UCSD-AML1 (cell line): ENCODE results near the gene ZDHHC22.

Source experiments
- DNase-seq: peaks from one replicate; lab custom pipeline; 2025; ENCODE audit not compliant: unreplicated experiment; lab: John Stamatoyannopoulos, UW

The ZDHHC22 gene

DNA sequence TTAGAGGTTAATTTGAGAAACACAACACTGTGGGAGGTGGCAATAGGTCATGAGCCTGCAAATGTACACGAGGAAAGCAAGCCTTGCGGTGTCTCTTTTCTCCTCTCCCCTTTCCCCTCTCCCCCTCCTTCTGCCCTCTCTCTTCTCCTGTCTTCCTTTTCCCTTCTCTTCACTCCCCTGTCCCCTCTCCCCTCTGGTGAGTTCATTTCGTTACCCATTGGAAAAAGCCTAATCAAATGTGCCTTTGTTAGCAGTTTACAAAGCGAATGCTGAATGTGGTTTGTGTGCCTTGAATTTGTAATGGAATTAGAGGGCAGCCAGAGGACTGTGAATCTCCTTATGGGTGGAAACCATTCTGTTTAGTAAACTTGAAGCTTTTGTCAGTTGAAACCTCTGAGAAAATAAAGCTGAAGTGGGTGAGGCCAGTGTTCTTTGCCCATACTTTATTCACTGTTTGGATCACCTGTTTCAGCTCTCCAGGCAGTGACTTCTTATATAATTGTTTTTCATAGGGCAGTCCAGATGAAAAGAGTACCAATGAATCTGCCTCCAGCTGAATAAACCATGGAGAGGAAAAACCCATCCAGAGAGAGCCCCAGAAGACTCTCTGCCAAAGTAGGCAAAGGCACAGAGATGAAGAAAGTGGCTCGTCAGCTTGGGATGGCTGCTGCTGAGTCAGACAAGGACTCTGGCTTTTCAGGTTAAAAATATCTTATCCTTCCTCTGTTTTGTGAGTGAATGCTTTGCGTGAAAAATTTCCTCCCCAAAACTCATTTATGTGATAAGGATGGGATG lies 36.2 kb downstream of the ZDHHC22 start:
- DNase-seq = no peak

DNA sequence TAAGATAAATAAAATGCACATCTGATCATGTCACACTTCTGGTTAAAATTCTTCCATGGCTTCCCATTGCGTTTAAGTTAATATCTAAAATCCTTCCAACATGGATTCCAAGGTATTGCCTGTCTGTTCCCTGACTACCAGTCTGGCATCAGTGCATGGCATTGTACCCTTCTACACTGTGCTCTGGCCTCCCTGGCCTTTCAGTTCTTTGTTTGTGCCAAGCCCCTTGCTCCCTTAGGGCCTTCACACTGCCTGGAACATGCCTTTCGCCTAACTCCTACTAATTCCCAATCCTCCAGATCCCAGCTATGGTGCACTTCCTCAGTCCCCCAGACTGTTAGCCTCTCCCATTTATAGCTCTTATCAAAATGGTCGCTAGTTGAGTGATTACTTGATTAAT lies 37.2 kb downstream of the ZDHHC22 start:
- DNase-seq = no peak

DNA sequence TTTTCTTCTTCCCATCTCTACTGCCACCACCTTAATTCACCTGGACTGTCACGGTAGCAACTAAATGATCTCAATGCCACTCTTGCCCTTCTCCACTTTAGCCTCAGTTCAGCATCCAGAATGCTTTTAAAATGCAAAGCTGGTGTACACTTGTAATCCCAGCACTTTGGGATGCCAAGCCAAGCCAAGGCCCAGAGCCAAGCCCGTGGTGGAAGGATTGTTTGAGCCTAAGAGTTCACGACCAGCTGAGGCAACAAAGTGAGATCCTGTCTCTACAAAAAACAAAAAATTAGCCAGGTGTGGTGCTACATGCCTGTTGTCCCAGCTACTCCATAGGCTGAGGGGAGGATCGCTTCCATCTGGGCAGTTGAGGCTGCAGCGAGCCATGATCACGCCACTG lies 37.6 kb downstream of the ZDHHC22 start:
- DNase-seq = no peak

DNA sequence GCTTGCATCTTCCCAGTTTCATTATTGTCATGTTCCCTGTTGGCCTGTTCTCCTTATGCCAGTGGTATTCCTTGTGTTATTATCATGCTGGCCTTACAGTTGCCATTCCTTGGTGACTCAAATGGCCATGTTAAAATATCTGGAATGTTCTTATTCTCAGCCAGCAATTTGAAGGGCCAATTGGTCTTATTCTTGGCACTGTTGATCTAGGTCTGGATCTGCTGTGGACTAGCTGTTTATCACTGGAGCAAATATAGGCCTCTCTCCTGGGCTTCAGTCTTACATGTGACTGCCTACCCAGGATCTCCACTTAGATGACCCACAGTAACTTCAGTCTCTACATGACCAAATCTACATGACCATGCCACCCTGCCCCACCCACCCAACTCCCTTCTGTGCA lies 38.1 kb downstream of the ZDHHC22 start:
- no peak for DNase-seq

DNA sequence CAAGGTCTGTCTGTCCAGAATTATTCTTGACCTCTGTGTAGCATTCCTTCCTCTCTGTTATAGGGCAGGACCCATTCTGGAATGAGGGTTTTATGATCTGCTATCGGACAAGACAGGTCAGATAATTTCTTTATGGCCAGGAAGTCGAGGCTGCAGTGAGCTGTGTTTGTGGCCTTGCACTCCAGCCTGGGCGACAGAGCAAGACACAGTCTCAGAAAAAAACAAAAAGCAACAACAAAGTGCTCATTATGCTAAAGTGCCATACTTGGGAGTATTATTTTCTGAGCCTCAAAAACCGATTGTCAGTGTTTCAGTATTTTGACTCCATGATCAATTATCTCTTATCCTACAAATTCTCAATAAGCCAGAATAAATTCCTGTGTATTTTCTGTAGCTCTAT lies 39.4 kb downstream of the ZDHHC22 start:
- no peak for DNase-seq

DNA sequence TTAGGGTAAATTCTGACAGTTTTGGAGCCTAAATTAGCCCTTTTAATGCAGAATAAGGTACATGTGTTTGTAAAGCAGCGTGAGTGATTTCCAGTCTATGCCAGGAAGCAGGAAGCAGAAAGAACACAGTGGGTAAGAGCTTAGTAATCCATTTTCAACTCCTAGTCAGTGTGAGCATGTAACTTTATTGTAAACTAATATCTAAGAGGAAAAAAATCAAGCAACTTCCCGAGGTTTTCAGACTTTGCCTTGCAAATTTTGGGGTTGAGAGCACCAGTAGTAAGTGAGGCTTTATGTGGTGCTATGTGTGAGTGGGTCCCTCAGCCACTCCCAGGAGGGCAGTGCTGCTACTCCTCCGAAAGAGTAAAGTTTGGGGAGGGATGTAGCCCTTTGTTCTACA lies 40.6 kb downstream of the ZDHHC22 start:
- no peak for DNase-seq

DNA sequence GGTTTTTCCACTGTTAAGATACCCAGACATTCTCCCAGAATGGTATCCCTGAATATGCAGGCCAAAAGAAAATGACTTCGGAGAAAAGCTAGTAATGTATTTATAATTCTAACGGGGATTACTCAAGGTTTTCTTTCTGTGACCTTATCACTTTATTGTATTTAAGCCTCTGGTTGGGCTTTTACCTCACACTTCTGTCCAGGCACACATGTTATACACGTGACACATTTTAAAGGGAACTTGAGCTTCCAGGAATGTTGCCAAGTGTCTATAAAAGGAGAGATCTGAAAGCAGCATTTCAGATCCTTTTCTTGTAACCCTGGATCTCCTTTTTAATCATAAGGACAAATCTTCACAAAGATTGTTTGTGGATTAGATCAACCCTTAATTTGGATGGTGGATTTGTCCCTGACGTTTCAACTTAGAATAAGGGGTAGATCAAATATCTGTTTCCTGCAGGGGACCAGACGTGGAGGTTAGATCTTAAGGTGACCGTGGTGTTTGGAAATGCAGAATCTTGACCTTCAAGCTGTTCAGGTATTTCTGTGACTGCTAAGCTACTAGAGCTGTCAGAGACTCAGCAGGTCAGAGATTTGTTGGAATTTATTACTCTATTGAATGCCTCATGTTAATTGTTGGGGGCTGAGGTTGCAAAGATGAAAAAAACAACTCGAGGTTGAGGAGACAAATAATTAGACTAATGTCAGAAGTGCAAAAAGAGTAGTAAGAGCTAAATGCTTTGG lies 42.0 kb downstream of the ZDHHC22 start:
- DNase-seq = no peak

DNA sequence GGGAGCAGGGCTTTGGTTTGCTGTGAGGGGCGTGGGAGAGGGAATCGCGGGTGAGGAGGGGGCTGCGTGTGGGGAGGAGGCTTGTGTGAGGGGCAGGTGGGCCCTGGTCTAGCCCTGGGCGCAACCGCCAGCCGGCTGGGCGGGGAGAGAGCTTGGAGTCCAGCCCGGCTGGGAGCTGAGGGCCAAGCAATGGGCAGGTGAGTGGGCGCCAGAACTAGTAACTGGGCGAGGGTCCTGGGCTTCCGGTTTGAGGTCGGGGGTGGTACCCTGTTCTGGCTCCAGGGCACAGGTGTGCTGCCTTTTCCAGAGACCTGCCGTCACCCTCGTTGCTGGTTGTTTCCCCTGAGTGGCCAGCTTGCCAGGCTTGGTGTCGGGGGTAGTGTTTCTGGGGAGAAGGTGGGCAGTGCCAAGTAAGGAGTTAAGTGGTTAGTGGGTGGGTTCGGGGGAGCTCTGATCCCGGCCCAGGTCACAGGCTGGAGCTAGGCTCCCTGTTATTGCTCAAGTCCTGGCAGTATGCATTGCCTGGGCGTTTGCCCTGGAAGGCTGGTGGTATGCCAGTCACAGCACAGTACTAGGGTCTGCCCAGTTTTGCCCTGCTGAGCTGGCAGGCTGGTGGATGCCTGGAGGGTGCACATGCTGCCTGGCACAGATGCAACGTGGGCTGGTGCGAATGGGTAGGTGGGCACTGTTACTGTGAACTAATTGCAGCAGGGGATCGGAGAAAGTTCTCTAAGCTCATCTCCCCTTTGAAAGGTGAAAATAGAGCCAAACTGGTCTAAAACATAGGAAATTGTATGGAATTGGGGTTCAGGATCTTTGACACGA lies 42.9 kb downstream of the ZDHHC22 start:
- DNase-seq = peak; percentile 43

DNA sequence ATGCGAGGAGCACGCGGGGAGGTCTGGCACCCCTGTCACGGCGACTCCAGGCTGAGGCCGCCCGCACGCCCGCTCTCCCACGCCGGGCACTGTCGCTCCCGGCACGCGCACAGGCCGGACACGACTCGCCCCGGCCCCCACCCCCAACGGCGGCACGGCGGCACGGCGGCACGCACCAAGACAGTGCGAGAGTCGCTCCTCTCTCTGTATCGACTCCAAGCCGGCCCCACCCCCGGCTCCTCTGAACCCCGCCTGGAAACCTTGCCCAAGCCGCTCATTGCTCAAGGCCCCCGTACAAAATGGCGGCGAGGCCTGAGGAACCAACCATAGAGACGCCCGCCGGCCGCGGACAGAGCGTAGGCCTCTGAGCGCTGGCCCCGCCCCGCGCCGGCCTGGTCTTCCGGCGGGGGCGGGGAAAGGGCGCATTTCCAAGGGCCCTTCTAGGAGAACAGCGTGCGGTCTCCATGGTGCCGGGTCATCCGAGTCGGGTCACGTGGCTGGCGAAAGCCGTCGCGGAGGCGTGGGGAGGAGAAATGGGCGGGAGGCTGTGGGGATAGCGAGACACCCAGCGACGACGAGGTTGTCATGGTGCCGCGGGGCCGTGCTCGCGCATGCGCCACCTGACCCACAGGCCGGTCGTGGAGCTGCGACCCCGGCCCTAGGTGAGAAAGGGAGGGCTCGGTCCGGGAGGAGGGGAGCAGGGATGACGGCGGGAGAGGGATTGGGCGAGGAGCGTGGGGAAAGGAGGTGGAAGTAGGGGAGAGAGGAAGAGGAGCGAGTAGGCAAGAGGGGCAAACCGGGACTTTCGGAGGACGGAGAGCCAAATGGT lies 43.7 kb downstream of the ZDHHC22 start, which contains the start of gene CIPC:
Gene CIPC (plus strand): TSS at position 559 of the 829 bp plus-strand sequence. CDS start 7,451 bp downstream, outside the sequence.
- DNase-seq = peak; percentile 100

DNA sequence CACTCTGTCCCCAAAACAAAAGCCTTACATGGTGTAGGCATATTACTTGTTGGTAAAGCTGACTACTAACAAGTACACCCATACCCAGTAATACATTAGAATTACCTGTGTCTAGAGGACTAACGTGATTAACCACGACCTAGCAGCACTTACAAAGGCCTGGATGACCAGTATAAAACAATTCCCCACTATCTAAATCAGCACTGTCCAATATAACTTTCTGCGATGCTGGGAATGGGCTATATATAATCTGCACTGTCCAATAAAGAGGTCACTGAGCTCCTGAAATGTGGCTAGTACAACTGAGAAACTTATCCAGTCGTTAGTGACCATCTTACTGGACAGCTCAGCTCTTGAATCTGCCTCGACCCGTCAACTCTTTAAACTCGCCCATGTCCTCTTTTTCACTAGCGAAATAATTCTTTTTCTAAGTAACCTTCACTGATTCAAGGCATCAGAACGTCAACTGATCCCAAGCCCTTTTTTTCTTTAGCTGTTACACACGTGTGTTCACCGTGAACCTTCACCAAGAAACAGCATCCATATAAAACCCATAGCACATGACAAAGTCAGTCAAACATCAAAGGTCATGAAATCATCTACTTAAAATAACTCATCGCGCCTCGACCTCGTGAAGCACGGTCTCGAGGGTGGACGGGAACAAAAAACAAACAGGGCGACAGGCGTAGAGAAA lies 44.4 kb downstream of the ZDHHC22 start:
- DNase-seq = no peak

DNA sequence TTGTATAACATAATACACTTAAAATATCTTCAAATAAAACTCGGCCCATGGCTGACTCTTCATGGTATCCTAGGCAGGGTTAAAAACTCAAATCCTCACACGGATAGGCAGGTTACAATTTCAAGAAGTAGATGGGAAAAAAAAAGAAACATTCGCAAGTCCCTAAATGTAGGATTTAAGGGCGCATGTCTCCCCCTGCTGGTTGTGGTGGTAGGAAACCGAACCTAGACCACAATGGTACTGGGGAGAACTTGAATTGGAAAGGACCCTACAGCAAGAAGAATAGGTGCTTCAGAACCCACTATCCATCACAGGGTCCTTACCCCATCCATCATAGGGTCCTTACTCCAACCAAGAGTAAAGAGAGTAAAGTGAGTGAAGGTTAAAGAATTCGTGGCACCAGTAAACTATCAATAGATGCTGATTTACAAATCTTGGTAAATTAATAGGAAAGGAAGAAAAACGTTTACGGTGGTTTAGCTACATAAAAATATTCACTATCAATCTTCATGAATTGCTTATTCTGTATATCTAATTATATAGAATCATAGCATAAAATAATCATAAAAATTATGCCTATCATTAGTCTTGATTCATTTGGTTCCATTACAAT lies 46.8 kb downstream of the ZDHHC22 start:
- DNase-seq = peak; percentile 66

DNA sequence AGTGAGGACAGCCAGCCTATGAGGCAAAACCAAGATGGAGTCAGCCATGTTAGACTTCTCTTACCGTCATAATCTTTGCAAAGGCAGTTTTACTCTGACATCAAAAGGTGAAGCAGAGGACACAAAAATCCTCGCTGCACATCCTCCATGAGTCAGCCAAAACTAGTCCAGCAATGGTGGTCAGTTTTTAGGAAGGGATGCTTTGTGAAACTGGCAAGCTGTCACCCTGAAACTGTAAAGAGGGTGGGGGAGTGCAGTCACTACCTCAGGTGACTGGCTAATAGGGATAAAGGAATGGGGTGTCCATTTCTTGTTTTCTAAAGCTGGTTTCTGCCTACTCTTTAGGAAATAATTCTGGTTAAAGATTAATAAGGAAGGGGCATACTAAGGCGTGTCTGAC lies 48.9 kb downstream of the ZDHHC22 start:
- DNase-seq = no peak

DNA sequence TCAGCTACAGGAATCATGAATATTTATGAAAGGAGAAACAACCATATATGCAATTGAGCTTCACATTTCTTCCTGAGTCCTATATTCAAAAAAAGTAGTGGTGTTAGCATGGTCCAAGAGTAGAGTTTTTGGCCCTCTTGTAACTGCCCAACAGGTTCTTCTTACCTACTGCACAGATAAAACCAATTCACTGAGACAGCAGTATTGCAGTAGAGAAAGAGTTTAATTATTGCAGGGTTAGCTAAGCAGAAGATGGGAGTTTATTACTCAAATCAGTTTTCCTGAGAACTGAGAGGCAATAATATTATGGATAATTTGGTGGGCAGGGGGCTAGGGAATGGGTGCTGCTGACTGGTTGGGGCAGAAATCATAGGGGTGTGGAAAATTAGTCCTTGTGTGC lies 50.1 kb downstream of the ZDHHC22 start:
- DNase-seq = no peak

DNA sequence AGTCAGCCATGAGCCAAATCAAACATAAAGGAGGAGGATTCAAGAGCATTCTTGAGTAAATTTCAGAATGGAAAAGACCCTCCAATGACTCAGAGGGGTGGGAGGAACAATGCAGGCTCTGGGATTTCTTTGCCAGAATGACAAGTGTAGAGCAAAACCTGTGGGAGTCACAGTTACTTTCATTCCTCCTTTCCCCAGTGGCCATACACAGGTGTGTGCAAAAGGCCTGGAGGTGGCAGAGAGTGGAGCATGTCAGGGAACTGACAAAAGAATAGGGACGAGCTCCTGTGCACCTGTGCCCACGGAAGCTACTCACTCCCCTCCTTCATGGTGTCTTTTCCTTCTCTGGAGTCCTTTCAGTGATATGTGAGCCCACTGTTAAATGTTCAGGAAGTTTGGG lies 52.9 kb downstream of the ZDHHC22 start:
- DNase-seq = no peak

DNA sequence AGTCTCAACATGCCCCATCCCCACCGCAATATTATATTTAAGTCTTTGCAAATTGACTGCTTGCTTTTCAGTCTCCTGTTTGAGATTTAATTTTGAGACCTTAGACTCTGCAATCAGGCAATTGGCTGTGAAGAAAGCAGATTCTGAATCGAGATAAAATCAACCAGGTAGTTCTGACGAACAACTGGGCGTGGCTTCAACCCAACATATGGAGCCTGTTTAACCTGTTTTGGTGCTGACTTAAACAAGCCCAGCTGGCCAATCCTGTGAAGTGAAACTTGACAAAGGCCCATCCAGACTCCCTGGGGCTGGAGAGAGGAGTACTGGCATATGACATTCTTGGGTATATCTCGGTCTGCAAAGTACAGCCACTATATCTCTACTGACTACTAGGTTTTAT lies 53.4 kb downstream of the ZDHHC22 start:
- DNase-seq = no peak

DNA sequence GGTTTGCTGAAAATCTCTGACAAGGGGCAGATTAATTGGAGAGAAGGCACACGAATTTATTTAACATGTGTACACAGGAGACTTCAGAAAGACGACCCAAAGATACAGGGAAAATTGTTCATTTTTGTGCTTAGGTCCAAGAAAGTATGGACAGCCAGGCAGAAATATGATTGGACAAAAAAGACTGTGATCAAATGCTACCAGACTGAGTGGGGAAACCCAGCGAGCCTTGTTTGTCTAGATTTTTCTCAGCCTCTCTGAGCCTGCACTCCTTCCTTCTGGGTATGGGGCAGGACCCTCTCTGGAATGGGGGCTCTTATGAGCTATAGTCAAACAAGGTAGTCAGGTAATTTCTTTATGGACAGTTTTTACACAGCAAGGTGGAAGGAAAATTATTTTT lies 54.0 kb downstream of the ZDHHC22 start:
- no peak for DNase-seq

DNA sequence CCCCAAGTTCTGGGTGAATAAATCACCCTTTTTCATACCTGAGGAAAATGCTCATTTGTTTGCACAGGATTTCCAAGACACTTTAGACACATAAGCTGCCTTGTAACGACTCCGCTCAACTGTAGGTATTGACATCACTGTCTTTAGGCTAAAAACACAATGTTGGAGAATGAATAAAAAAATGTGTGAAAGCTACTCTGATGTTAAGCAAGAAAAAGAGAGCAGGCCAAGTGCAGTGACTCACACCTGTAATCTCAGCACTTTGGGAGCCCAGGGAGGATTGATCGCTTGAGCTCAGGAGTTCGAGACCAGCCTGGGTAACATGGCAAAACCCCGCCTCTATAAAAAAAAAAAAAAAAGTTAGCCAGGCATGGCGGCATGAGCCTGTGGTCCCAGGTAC lies 54.6 kb downstream of the ZDHHC22 start:
- DNase-seq = no peak

DNA sequence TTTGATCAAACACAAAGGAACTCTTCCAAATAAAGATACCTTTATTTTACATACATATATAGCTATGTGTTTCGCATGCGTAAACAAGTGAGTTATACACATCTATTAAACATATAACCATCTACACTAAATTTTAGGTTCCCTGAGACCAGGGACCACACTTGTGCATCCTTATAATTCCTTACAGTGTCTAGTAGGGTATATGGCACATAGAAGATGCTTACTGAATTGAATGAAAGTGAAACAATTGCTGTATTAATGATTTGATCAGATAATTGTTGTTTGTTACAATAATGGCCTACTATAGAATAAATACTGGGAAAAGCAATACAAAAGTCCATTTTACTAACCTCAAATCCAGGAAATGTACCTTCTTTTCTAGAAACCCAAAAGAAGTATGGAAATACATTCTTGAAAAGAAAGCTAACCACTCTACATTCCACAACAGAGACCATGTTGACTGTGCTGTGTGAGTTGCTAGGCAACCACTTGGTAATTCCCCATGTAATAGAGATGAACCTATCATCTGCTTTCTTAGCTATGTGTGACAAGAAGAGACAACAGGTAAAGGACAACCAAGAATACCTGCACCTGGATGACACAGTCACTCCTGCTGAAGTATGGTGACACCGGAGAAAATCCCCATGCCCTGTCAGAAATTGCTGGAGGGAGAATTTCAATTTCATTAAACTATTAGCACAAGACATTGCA lies 55.4 kb downstream of the ZDHHC22 start:
- DNase-seq = no peak

DNA sequence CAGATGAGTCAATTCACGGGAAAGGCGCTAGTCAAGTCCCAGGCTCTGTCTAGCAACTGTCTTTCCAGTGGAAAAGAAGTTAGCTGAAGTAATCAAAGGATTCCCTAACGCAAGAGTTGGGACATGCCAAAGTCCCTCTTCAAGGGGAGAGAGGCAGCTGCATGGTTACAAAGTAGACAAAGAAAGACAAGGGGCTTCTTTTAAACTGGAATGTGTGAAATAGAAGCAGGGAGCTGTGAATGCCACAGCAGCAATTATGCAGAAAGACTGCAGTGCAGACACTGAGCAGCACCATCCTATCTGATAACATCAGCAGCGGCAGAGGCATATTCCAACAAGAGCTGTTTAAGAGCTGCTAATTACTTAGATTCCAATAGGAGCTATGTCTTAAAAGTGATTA lies 56.1 kb downstream of the ZDHHC22 start:
- DNase-seq = no peak
